H9 (cell line): ENCODE results near the gene ERN1. TPM values are rescaled to one million over a fixed set of nuclear protein-coding genes. Genes with fewer than 3 reads are reported as not detected.

ENCODE experiments used
- DNase-seq: peaks from one replicate; pipeline ENCODE4 v3.0.0-alpha.2; 2017
- H2AFZ ChIP-seq: one replicate; pipeline ENCODE4 v1.6.1; 2013; ENCODE audit warnings: mild to moderate bottlenecking, low read length, control low read depth, moderate library complexity
- H2AK5ac ChIP-seq: 2 replicates; pipeline ENCODE4 v1.6.1; 2013; ENCODE audit warnings: low read length, control low read depth, mixed read lengths; ENCODE audit not compliant: insufficient read length
- H2BK120ac ChIP-seq: one replicate; pipeline ENCODE4 v1.6.1; 2013; ENCODE audit warnings: low read depth, mild to moderate bottlenecking, low read length, control low read depth, inconsistent platforms; ENCODE audit not compliant: poor library complexity, severe bottlenecking
- H2BK12ac ChIP-seq: 2 replicates; pipeline ENCODE4 v1.6.1; 2013; ENCODE audit warnings: low read length, control low read depth, mixed read lengths, low read depth; ENCODE audit not compliant: insufficient read length
- H2BK15ac ChIP-seq: 2 replicates; pipeline ENCODE4 v1.6.1; 2013; ENCODE audit warnings: low read depth, low read length, control low read depth
- H2BK20ac ChIP-seq: one replicate; pipeline ENCODE4 v1.6.1; 2013; ENCODE audit warnings: low read depth, mild to moderate bottlenecking, low read length, control low read depth, inconsistent platforms; ENCODE audit not compliant: poor library complexity, severe bottlenecking
- H2BK5ac ChIP-seq: 2 replicates; pipeline ENCODE4 v1.6.1; 2013; ENCODE audit warnings: low read length, control low read depth, mixed read lengths; ENCODE audit not compliant: insufficient read length
- H3K14ac ChIP-seq: 2 replicates; pipeline ENCODE4 v1.6.1; 2013; ENCODE audit warnings: low read length, control low read depth; ENCODE audit not compliant: insufficient read depth
- H3K18ac ChIP-seq: 2 replicates; pipeline ENCODE4 v1.6.1; 2013; ENCODE audit warnings: low read depth, mild to moderate bottlenecking, mixed read lengths, low read length, control low read depth; ENCODE audit not compliant: insufficient read length
- H3K23ac ChIP-seq: 2 replicates; pipeline ENCODE4 v1.6.1; 2013; ENCODE audit warnings: low read length, control low read depth, mixed read lengths, low read depth; ENCODE audit not compliant: insufficient read length
- H3K23me2 ChIP-seq: 2 replicates; pipeline ENCODE4 v1.6.1; 2013; ENCODE audit warnings: low read depth, mild to moderate bottlenecking, mixed read lengths, low read length, control low read depth; ENCODE audit not compliant: insufficient read length, poor library complexity, severe bottlenecking
- H3K27ac ChIP-seq: 2 replicates; pipeline ENCODE4 v1.5.1; 2013; ENCODE audit warnings: low read length, control low read depth, mixed read lengths, low read depth; ENCODE audit not compliant: insufficient read length
- H3K27me3 ChIP-seq: 2 replicates; pipeline ENCODE4 v1.6.1; 2013; ENCODE audit warnings: low read length, control low read depth, inconsistent platforms; ENCODE audit not compliant: insufficient read depth
- H3K4ac ChIP-seq: 2 replicates; pipeline ENCODE4 v1.6.1; 2013; ENCODE audit warnings: low read depth, mild to moderate bottlenecking, control low read depth, inconsistent platforms, low read length, moderate library complexity
- H3K4me1 ChIP-seq: 2 replicates; pipeline ENCODE4 v1.6.1; 2013; ENCODE audit warnings: low read length, control low read depth, inconsistent platforms; ENCODE audit not compliant: insufficient read depth
- H3K4me2 ChIP-seq: 2 replicates; pipeline ENCODE4 v1.6.1; 2013; ENCODE audit warnings: low read length, control low read depth, mixed read lengths; ENCODE audit not compliant: insufficient read length, insufficient read depth
- H3K56ac ChIP-seq: 2 replicates; pipeline ENCODE4 v1.6.1; 2013; ENCODE audit warnings: low read depth, mild to moderate bottlenecking, mixed read lengths, low read length, control low read depth; ENCODE audit not compliant: insufficient read length
- H3K79me1 ChIP-seq: 2 replicates; pipeline ENCODE4 v1.6.1; 2013; ENCODE audit warnings: low read depth, mild to moderate bottlenecking, moderate library complexity, low read length, control low read depth, inconsistent platforms; ENCODE audit not compliant: insufficient read depth, poor library complexity, severe bottlenecking
- H3K79me2 ChIP-seq: 2 replicates; pipeline ENCODE4 v1.6.1; 2013; ENCODE audit warnings: low read length, control low read depth, inconsistent platforms; ENCODE audit not compliant: insufficient read depth
- H3K9ac ChIP-seq: 2 replicates; pipeline ENCODE4 v1.6.1; 2013; ENCODE audit warnings: low read length, control low read depth, mixed read lengths; ENCODE audit not compliant: insufficient read length; ENCODE audit errors: extremely low read depth
- H3K9me3 ChIP-seq: one replicate; pipeline ENCODE4 v1.6.1; 2013; ENCODE audit warnings: low read depth, low read length, inconsistent platforms; ENCODE audit not compliant: control insufficient read depth
- H3T11ph ChIP-seq: one replicate; pipeline ENCODE4 v1.6.1; 2013; ENCODE audit warnings: mild to moderate bottlenecking, low read length, control low read depth, inconsistent platforms
- H4K20me1 ChIP-seq: one replicate; pipeline ENCODE4 v1.6.1; 2013; ENCODE audit not compliant: control insufficient read depth, insufficient read length, insufficient read depth
- H4K5ac ChIP-seq: 2 replicates; pipeline ENCODE4 v1.6.1; 2013; ENCODE audit warnings: low read depth, mild to moderate bottlenecking, mixed read lengths, low read length, control low read depth; ENCODE audit not compliant: insufficient read length
- H4K8ac ChIP-seq: replicated peaks from 2 replicates; pipeline ENCODE4 v1.6.1; 2013; ENCODE audit warnings: low read length, control low read depth, mixed read lengths, low read depth; ENCODE audit not compliant: insufficient read length
- H4K91ac ChIP-seq: 2 replicates; pipeline ENCODE4 v1.6.1; 2013; ENCODE audit warnings: low read depth, mild to moderate bottlenecking, moderate library complexity, mixed read lengths, low read length, control low read depth; ENCODE audit not compliant: insufficient read length
- H3K27ac Mint-ChIP-seq, 3 experiments: 2 replicates in 2 of 3; 3 replicates in 1 of 3; pipeline ENCODE4 v1.8.0; 2020 to 2021; ENCODE audit warnings: mixed read lengths in 3 of 3, mild to moderate bottlenecking in 1 of 3, moderate library complexity in 1 of 3
- H3K27me3 Mint-ChIP-seq: 2 replicates; pipeline ENCODE4 v1.8.0; 2021; ENCODE audit warnings: low read depth, mild to moderate bottlenecking, moderate library complexity, mixed read lengths
- H3K36me3 Mint-ChIP-seq, 3 experiments: 2 replicates in 2 of 3; 3 replicates in 1 of 3; pipeline ENCODE4 v1.8.0; 2020 to 2021; ENCODE audit warnings: low read depth in 3 of 3, mixed read lengths in 3 of 3; ENCODE audit not compliant: insufficient read depth in 1 of 3
- H3K4me1 Mint-ChIP-seq, 2 experiments: 2 replicates each; pipeline ENCODE4 v1.8.0; 2020; ENCODE audit warnings: mixed read lengths in 2 of 2
- H3K4me3 Mint-ChIP-seq, 2 experiments: 2 replicates in 1 of 2; 3 replicates in 1 of 2; pipeline ENCODE4 v1.8.0; 2020 to 2021; ENCODE audit warnings: mild to moderate bottlenecking in 2 of 2, mixed read lengths in 2 of 2, moderate library complexity in 1 of 2
- H3K9me3 Mint-ChIP-seq, 2 experiments: 2 replicates in 1 of 2; 3 replicates in 1 of 2; pipeline ENCODE4 v1.8.0; 2020; ENCODE audit warnings: mild to moderate bottlenecking in 2 of 2, mixed read lengths in 2 of 2, moderate library complexity in 1 of 2
- WGBS: extraction: QIAGEN DNeasy Blood & Tissue Kit; methylation state at CpG from one replicate; pipeline ENCODE4 v1.1.7; 2013; ENCODE audit warnings: missing lambda C conversion rate, low lambda C conversion rate, mixed read lengths; ENCODE audit not compliant: insufficient read length; ENCODE audit errors: extremely low coverage; 5-methylcytosine and 5-hydroxymethylcytosine counted together
- total RNA-seq: library from RNA; stranded (reverse); gene quantifications from 2 replicates; pipeline ENCODE4 v1.2.1, GENCODE V29; 2021
- TF ChIP-seq, protein P1 (sequence below): fragments of 200-600 bp; sonication (generic); conservative IDR thresholded peaks from 3 replicates; pipeline ENCODE4 v1.8.0; 2021; ENCODE audit warnings: antibody characterized with exemption, mild to moderate bottlenecking

ERN1 gene
- total RNA-seq, 1 experiment from 2014 or later: 5.0 TPM

DNA sequence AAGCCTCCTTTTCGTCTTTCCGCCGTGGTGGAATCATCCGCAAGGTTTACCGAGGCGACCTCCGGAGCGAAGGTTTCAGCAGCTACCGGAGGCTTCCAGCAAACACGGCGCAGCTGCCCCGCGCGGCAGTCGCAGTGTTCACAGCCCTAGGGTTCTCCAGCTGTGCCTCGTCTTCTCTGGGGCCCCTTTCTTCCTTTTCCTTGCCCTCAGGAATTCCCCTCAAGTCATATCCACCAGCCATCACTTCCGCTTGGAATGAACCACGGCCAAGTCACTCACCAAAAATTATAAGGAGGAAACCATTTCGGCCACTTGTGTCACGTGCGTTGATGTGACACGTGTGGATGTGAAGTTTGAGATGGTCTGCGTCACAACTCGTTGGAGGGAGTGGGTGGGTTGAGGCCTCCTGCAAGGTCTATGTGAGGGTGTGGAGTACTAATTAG lies 636 bp upstream of the ERN1 start:
- no peak overlapping the region for H2BK12ac ChIP-seq
- no peak overlapping the region for H3K23ac ChIP-seq
- no peak overlapping the region for H2AK5ac ChIP-seq
- Mint-ChIP-seq H3K9me3 (no peaks in the 10 kb centered on the region), H3K36me3 (no peaks in the 10 kb centered on the region), H3K27ac (no peak overlapping the region; a peak in 2 of 7 replicates), H3K4me1 (peaks cover 8 to 10% of the 10 kb centered on the region in 2 experiments), H3K4me3 (peak overlapping the region; percentile 66 to 74), H3K27me3 (peaks cover 33% of the 10 kb centered on the region)
- H3K4ac ChIP-seq: no peak overlapping the region
- H3T11ph ChIP-seq: no peak overlapping the region
- peak overlapping the region; percentile 24 for H2AFZ ChIP-seq
- peak overlapping the region; percentile 27 for H3K4me2 ChIP-seq
- no peak overlapping the region for H3K27ac ChIP-seq
- no peak overlapping the region for H2BK120ac ChIP-seq
- no peak overlapping the region for H4K5ac ChIP-seq
- no peak overlapping the region for H3K56ac ChIP-seq
- no peak overlapping the region for H3K9ac ChIP-seq
- TF ChIP-seq, protein P1, sequence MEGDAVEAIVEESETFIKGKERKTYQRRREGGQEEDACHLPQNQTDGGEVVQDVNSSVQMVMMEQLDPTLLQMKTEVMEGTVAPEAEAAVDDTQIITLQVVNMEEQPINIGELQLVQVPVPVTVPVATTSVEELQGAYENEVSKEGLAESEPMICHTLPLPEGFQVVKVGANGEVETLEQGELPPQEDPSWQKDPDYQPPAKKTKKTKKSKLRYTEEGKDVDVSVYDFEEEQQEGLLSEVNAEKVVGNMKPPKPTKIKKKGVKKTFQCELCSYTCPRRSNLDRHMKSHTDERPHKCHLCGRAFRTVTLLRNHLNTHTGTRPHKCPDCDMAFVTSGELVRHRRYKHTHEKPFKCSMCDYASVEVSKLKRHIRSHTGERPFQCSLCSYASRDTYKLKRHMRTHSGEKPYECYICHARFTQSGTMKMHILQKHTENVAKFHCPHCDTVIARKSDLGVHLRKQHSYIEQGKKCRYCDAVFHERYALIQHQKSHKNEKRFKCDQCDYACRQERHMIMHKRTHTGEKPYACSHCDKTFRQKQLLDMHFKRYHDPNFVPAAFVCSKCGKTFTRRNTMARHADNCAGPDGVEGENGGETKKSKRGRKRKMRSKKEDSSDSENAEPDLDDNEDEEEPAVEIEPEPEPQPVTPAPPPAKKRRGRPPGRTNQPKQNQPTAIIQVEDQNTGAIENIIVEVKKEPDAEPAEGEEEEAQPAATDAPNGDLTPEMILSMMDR: no peak; the same call in 2 of the 3 replicates
- H3K79me1 ChIP-seq: no peaks in the 10 kb centered on the region
- H2BK20ac ChIP-seq: no peak overlapping the region
- peak overlapping the region; percentile 43 for H3K18ac ChIP-seq
- no peaks in the 10 kb centered on the region for H3K23me2 ChIP-seq
- H3K14ac ChIP-seq: peak overlapping the region; percentile 39
- WGBS: no CpG with 5 or more reads among the region's 24 CpGs
- H2BK15ac ChIP-seq: no peak overlapping the region
- DNase-seq: no peak
- H3K79me2 ChIP-seq: no peaks in the 10 kb centered on the region
- H3K4me1 ChIP-seq: 0 out of 2 replicates have a peak, but pooled peaks cover 3% of the 10 kb centered on the region
- no peak overlapping the region for H4K91ac ChIP-seq
- H4K8ac ChIP-seq: no peak overlapping the region
- no peaks in the 10 kb centered on the region for H4K20me1 ChIP-seq
- no peaks in the 10 kb centered on the region for H3K9me3 ChIP-seq
- H2BK5ac ChIP-seq: no peak overlapping the region
- H3K27me3 ChIP-seq: no peaks in the 10 kb centered on the region; the same call in 1 of the 2 replicates
